Measurements from ENCODE around the gene LDB2.

The LDB2 gene

GRCh38 chr4:16489226-16489625 lies 409.2 kb downstream of the LDB2 start:
- Histone ChIP-seq H3K4me3 (ENCODE audit: low read length, poor library complexity, severe bottlenecking) (no peak overlapping the region), H3K9ac (ENCODE audit: low read depth, low read length, poor library complexity, severe bottlenecking) (no peak overlapping the region), H3K4me1 (ENCODE audit: insufficient read depth, low read length, poor library complexity, severe bottlenecking) (no peaks in the 10 kb centered on the region), H3K9me3 (ENCODE audit: insufficient read depth, low read depth, low read length) (no peaks in the 10 kb centered on the region), H3F3A (ENCODE audit: low read depth) (no peaks in the 10 kb centered on the region), H3K4me2 (ENCODE audit: low read depth, low read length, poor library complexity, severe bottlenecking) (no peak overlapping the region), H2AFZ (ENCODE audit: low read length) (no peak overlapping the region), H3K27me3 (ENCODE audit: insufficient read depth, low read length, poor library complexity, severe bottlenecking) (no peaks in the 10 kb centered on the region), H3K36me3 (ENCODE audit: insufficient read depth, low read length) (no peaks in the 10 kb centered on the region), H3K79me2 (ENCODE audit: insufficient read depth, low read length) (no peaks in the 10 kb centered on the region), H3K9me2 (replicated peaks; ENCODE audit: low read depth, low read length) (no peaks in the 10 kb centered on the region), H4K20me1 (ENCODE audit: insufficient read depth, low read length, poor library complexity, severe bottlenecking) (no peaks in the 10 kb centered on the region)
- no peak for TF ChIP-seq CTCF (conservative IDR thresholded peaks at IDR 0.05; ENCODE audit: low read length)
- no peak for TF ChIP-seq EZH2phosphoT487 (IDR thresholded peaks at IDR 0.05; ENCODE audit: borderline replicate concordance)

- no peak for TF ChIP-seq CTCF (conservative IDR thresholded peaks at IDR 0.05; ENCODE audit: low read length)
- no peak for TF ChIP-seq EZH2phosphoT487 (IDR thresholded peaks at IDR 0.05; ENCODE audit: borderline replicate concordance)
- Histone ChIP-seq H3K79me2 (ENCODE audit: insufficient read depth, low read length) (no peaks in the 10 kb centered on the region), H4K20me1 (ENCODE audit: insufficient read depth, low read length, poor library complexity, severe bottlenecking) (no peaks in the 10 kb centered on the region), H3K4me3 (ENCODE audit: low read length, poor library complexity, severe bottlenecking) (no peak overlapping the region), H3K36me3 (ENCODE audit: insufficient read depth, low read length) (no peaks in the 10 kb centered on the region), H3F3A (ENCODE audit: low read depth) (no peaks in the 10 kb centered on the region), H3K27me3 (ENCODE audit: insufficient read depth, low read length, poor library complexity, severe bottlenecking) (no peaks in the 10 kb centered on the region), H3K4me1 (ENCODE audit: insufficient read depth, low read length, poor library complexity, severe bottlenecking) (no peaks in the 10 kb centered on the region), H3K9ac (ENCODE audit: low read depth, low read length, poor library complexity, severe bottlenecking) (no peak overlapping the region), H3K9me3 (ENCODE audit: insufficient read depth, low read depth, low read length) (no peaks in the 10 kb centered on the region), H3K9me2 (replicated peaks; ENCODE audit: low read depth, low read length) (no peaks in the 10 kb centered on the region), H2AFZ (ENCODE audit: low read length) (no peak overlapping the region), H3K4me2 (ENCODE audit: low read depth, low read length, poor library complexity, severe bottlenecking) (no peak overlapping the region)
These were observed 410.4 kb downstream of the LDB2 start for GRCh38 chr4:16488084-16488483.

GRCh38 chr4:16484711-16485110 lies 413.7 kb downstream of the LDB2 start:
- no peaks in the 10 kb centered on the region for H3F3A ChIP-seq (ENCODE audit: low read depth)
- H3K4me1 ChIP-seq (ENCODE audit: insufficient read depth, low read length, poor library complexity, severe bottlenecking) = no peaks in the 10 kb centered on the region
- no peaks in the 10 kb centered on the region for H3K9me3 ChIP-seq (ENCODE audit: insufficient read depth, low read depth, low read length)
- no peaks in the 10 kb centered on the region for H3K36me3 ChIP-seq (ENCODE audit: insufficient read depth, low read length)
- no peaks in the 10 kb centered on the region for H3K9me2 ChIP-seq (replicated peaks; ENCODE audit: low read depth, low read length)
- no peak overlapping the region for H3K9ac ChIP-seq (ENCODE audit: low read depth, low read length, poor library complexity, severe bottlenecking)
- no peak overlapping the region for H3K4me3 ChIP-seq (ENCODE audit: low read length, poor library complexity, severe bottlenecking)
- H3K4me2 ChIP-seq (ENCODE audit: low read depth, low read length, poor library complexity, severe bottlenecking) = no peak overlapping the region
- H3K27me3 ChIP-seq (ENCODE audit: insufficient read depth, low read length, poor library complexity, severe bottlenecking) = no peaks in the 10 kb centered on the region
- H4K20me1 ChIP-seq (ENCODE audit: insufficient read depth, low read length, poor library complexity, severe bottlenecking) = no peaks in the 10 kb centered on the region
- no peak overlapping the region for H2AFZ ChIP-seq (ENCODE audit: low read length)
- TF ChIP-seq CTCF (conservative IDR thresholded peaks at IDR 0.05; ENCODE audit: low read length) (no peak), EZH2phosphoT487 (IDR thresholded peaks at IDR 0.05; ENCODE audit: borderline replicate concordance) (no peak)
- no peaks in the 10 kb centered on the region for H3K79me2 ChIP-seq (ENCODE audit: insufficient read depth, low read length)

Measured in Loucy (cell line).